ENCODE measurements around the gene PAX3.

- TF ChIP-seq ZNF674 (CRISPR knock-in tag; IDR thresholded peaks at IDR 0.05; ENCODE audit: low read depth) (no peak), HDAC2 (CRISPR knock-in tag; IDR thresholded peaks at IDR 0.05) (no peak), CTCF (CRISPR knock-in tag; IDR thresholded peaks at IDR 0.05) (0 out of 2 replicates have a peak, but pooled peaks have one; percentile 10), ZNF503 (CRISPR knock-in tag; IDR thresholded peaks at IDR 0.05) (no peak), SMARCC2 (IDR thresholded peaks at IDR 0.05) (no peak), ZNF431 (CRISPR knock-in tag; IDR thresholded peaks at IDR 0.05; ENCODE audit: borderline replicate concordance, low read depth) (no peak), ZNF713 (CRISPR knock-in tag; IDR thresholded peaks at IDR 0.05) (no peak), POLR2A (IDR thresholded peaks at IDR 0.05; ENCODE audit: insufficient read depth in 1 of 2, low read depth in 2 of 2, low read length in 2 of 2) (no peak), ZBTB33 (CRISPR knock-in tag; IDR thresholded peaks at IDR 0.05) (no peak), DZIP1 (CRISPR knock-in tag; IDR thresholded peaks at IDR 0.05) (no peak), MAX (IDR thresholded peaks at IDR 0.05) (no peak), ZNF550 (CRISPR knock-in tag; IDR thresholded peaks at IDR 0.05; ENCODE audit: borderline replicate concordance) (no peak)
These were observed 21.0 kb upstream of the PAX3 start for GRCh38 chr2:222319586-222320435.
